Measurements from ENCODE around the gene GET3.
"Not testable (repeated sequence)": the region's sequence is repeated elsewhere in the genome, so short reads cannot be mapped to it uniquely, and the experiment has no call there.

The GET3 gene

DNA sequence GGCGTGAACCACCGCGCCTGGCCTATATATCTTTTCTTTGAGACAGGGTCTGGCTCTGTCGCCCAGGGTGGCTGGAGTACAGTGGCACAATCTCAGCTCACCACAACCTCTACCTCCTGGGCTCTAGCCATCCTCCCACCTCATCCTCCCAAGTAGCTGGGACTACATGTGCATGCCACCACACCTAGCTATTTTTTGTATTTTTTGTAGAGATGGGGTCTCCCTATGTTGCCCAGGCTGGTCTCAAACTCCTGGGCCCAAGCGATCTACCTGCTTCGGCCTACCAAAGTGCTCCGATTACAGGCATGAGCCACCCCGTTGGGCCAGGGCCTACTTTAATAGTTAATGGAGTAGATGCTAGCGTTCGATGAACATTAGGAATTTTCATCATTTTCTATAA lies 17.0 kb upstream of the GET3 start:
- TF ChIP-seq, protein P1, sequence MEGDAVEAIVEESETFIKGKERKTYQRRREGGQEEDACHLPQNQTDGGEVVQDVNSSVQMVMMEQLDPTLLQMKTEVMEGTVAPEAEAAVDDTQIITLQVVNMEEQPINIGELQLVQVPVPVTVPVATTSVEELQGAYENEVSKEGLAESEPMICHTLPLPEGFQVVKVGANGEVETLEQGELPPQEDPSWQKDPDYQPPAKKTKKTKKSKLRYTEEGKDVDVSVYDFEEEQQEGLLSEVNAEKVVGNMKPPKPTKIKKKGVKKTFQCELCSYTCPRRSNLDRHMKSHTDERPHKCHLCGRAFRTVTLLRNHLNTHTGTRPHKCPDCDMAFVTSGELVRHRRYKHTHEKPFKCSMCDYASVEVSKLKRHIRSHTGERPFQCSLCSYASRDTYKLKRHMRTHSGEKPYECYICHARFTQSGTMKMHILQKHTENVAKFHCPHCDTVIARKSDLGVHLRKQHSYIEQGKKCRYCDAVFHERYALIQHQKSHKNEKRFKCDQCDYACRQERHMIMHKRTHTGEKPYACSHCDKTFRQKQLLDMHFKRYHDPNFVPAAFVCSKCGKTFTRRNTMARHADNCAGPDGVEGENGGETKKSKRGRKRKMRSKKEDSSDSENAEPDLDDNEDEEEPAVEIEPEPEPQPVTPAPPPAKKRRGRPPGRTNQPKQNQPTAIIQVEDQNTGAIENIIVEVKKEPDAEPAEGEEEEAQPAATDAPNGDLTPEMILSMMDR (IDR thresholded peaks at IDR 0.05; ENCODE audit: low read depth, low read length), result no peak
- H3K4me3 ChIP-seq (ENCODE audit: low read depth, low read length), result peak overlapping the region; percentile 86

DNA sequence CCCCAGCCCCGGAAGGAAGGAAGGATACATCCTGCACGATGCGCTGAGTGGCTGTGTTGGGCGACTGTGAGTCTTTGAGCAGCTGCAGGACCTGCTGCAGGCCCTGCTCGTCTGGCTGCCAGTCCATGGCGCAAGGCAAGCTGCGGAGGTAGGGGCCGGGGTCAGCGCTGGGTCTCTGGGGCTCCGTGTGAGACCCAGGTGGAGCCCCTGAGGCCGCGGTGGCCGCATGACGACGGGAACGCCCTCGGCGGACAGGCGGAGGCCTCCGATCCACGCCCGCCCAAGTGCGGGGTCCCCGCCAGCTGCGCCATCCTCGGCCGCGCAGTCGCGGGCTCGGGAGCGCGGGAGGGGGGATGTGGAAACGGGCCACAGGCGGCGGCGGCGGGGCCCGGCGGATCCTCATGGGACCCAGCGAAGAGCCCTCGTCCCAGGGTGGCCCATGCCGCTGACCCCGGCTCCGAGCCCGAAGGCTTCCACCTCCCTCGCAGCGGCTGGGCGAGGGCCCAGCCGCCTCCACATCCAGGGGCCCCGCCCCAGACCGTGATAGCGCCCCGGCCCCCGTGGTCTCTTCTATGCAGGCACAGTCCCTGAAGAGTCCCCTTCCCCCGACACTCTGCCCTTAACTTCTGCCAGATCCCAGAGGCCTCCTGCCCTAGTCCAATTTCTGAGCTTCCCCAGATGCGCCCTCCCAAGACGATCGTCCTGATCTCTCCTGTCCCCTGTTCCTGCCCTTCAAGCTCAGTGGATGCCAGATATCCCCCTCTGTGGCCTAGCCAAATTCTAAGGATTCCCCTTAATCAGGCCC lies 16.2 kb upstream of the GET3 start:
- peak overlapping the region; percentile 86 for H3K4me3 ChIP-seq (ENCODE audit: low read depth, low read length)
- TF ChIP-seq, protein P1 (IDR thresholded peaks at IDR 0.05; ENCODE audit: low read depth, low read length), result no peak

DNA sequence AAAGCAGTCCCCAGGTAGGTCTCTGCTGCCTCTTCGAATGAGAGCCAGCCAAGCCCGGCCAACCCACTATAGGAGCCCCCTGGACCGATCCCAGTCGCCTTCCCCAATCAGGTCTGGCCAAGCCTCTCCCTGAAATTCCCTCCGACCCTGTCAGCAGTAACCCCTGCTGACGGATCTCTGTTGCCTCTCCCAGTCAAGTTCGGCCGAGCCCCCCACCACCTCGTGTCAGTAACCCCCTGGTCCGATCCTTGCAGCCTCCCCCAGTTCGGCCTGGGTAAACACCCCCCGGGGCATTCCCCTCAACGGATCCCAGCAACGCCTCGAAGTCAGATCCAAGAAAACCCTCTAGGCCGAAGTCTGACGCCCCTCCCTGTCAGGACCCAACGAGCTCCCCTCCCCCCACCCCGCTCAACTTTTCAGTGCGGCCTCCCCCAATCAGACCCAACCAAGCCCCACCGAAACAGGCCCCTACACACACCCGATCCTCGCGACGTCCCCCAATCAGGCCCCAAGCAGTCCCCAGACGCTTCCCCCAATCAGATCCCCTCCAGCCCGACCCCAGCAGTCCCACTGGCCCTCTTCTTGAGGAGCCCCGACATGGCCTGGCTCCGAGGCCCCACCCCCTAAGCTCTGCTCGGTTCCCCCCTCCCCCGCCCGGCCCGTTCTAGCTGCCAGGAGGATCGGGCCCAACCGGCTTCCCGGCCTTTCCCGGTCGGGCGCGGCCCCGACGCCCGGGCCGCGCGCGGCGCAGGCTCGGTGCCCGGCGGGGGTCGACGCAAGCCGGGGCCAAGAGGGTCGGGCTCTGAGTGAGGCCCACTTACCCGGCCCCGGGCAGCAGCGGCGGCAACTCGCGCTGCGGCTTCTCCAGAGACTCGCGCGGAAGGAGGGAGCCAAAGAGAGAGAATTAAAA lies 15.4 kb upstream of the GET3 start:
- TF ChIP-seq, protein P1 (IDR thresholded peaks at IDR 0.05; ENCODE audit: low read depth, low read length), result no peak
- peak overlapping the region; percentile 86 for H3K4me3 ChIP-seq (ENCODE audit: low read depth, low read length)

DNA sequence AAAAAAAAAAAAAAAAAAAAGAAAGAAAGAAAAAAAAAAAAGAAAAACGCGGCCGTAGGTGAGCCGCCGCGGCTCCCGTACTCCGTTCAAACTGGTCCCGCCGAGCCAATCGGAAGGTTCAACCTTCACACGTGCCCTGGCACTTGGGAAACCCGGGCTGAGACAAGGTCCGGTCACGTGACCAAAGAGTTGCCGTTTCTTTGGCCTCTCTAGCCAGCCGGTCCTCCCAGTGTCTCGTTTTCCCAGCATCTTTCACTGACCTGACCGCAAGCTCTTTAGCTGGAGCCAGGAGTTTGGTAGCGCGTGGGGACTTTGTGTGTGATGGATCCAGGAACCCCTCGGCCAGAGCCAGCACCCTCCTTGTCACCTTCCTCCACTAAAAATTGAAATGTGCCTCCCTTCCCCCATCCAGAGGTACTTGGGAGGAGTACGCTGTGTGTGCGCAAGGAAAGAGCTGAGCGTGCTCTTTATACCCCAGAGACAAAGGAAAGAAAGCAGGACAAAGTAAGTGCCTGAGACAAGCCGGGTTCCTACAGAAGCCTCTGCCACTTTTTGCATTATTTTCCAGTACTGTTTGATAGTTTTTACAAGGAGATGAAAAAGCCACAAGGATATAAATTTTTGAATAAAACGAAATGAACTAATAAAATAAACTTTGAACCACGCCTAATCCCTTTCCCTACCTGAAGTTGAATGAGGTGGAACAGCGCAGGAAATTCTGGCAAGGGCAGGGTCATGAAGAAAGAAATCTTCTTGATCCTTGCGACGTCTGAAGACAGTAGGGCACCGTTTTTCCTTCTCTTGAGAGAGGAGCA lies 14.5 kb upstream of the GET3 start:
- H3K4me3 ChIP-seq (ENCODE audit: low read depth, low read length), result peak overlapping the region; percentile 86
- TF ChIP-seq, protein P1 (IDR thresholded peaks at IDR 0.05; ENCODE audit: low read depth, low read length), result no peak

- TF ChIP-seq, protein P1 (IDR thresholded peaks at IDR 0.05; ENCODE audit: low read depth, low read length), result no peak
- H3K4me3 ChIP-seq (ENCODE audit: low read depth, low read length), result peak overlapping the region; percentile 86
These were observed 14.0 kb upstream of the GET3 start for GRCh38 chr19:12723381-12723640.

GRCh38 chr19:12723641-12724426 lies 13.5 kb upstream of the GET3 start, which contains the start of gene TNPO2:
Gene TNPO2, minus strand, starts transcription at chr19:12723932. Its CDS starts 2,955 bp downstream, at chr19:12720977.
- TF ChIP-seq, protein P1 (IDR thresholded peaks at IDR 0.05; ENCODE audit: low read depth, low read length), result no peak
- H3K4me3 ChIP-seq (ENCODE audit: low read depth, low read length), result peak within 1 kb of the TSS; percentile 86

- H3K4me3 ChIP-seq (ENCODE audit: low read depth, low read length), result not testable (repeated sequence)
These were observed 11.7 kb upstream of the GET3 start for GRCh38 chr19:12725612-12726011.
